ENCODE measurements around the gene B3GNT3. TPM values are rescaled to one million over a fixed set of nuclear protein-coding genes. Genes with fewer than 3 reads are reported as not detected.
"Not testable (repeated sequence)": the region's sequence is repeated elsewhere in the genome, so short reads cannot be mapped to it uniquely, and the experiment has no call there.

B3GNT3 gene
- total RNA-seq, 1 donor from 2014 or later: not detected

DNA sequence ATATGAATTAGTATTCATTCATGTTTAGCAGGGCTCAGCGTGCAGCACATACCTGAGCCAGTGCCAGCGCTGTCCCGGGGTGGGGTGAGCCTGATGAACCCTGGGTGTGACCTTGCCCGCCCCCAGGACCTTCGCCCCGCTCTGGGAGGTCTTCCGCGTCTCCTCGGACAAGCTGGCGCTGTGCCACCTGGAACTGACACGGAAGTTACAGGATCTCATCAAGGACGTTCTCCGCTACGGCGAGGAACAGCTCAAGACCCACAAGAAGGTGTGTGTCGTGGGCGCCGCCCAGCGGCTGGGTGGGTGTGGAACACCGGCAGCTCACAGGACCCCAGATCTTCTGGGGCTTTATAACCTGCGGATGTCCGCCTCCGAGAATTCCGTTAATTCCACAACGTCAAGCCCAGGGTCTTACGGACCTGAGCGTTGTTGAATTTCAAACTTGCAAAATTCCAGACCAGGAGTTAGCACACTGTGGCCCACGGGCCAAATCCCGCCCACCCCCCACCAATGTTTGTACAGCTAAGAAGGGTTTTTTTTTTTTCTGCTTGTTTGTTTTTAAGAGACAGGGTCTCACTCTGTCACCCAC, 28.3 kb upstream of the B3GNT3 start:
- DNase-seq (ENCODE audit: low read depth, low spot score): peak; percentile 50

DNA sequence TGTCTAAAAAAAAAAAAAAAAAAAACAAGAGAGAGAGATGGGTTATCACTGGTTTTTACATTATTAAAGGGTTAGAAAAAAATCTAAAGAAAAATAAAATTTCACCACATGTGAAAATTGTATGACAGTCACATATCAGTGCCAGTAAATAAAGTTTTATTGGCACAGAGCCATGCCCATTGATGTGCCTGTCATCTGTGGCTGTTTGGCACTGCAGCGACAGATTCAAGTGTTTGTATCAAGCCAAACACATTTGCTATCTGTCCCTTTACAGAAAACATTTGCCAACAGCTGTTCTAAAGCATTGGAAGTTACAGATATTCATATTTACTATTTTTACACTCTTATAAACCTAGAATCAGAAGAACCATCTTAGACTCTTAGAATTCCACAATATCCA, 27.4 kb upstream of the B3GNT3 start:
- DNase-seq (ENCODE audit: low read depth, low spot score): no peak

DNA sequence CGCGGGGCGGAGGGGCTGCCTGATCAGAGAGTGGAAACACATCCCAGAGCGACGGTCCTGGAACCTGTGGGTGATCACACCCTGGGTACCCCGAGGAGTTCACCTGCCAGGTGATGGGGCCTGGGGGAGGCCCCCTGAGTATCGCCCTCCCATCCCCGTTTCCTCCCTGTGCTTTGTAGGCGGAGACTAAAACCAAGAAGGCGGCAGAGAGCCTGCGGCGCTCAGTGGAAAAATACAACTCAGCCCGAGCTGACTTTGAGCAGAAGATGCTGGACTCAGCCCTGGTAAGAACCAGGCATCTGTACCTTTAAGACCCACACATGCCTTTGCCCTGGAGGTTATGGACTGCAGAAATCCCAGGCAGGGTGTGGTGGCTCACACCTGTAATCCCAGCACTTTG, 24.3 kb upstream of the B3GNT3 start:
- no peak for DNase-seq (ENCODE audit: low read depth, low spot score)

DNA sequence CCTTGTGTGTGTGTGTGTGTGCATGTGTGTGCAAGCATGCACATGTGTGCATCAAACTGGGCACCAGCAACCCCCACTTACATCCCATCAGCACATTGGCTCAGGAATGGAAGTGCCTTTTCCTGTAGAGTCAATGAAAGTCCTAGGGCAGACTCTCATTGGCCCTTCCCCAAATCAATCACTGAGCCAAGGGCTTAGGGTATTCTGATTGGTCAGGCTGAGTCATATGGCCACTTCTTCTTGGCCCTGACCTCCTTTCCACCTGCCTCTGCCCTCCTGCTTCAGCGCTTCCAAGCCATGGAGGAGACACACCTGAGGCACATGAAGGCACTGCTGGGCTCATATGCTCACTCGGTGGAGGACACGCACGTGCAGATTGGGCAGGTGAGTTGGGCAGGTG, 22.8 kb upstream of the B3GNT3 start:
- no peak for DNase-seq (ENCODE audit: low read depth, low spot score)

DNA sequence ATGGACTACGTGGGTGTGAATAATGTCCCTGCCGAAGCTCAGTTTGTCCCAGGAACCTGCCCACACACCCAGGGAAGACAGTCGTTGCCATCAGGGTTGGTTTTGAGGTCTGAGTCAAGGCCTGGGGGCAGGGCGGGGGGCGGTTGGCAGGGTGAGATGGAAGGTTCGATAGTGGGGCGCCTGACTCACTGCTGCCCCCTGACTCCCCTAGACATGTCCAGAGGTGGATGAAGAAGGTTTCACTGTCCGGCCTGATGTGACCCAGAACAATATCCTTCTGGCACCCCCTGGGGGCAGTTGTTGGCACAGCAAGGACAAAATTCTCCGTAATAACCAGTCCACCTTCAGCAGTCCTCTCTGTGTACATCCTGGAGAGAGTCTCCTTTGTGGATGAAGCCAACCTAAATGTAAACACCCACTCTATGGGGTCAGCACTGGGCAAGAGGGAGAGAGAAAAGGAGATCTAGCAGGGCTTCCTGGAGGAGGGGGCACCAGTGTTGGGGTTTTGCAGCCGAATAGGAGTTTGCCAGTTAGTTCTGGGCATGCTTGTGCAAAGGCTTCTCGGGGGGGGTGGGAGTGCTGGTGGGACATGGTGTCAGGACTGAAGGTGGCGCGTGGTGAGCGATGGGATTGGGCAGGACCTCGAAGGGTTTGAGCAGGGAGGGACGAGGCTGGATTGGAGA, 19.6 kb upstream of the B3GNT3 start:
- no peak for DNase-seq (ENCODE audit: low read depth, low spot score)

DNA sequence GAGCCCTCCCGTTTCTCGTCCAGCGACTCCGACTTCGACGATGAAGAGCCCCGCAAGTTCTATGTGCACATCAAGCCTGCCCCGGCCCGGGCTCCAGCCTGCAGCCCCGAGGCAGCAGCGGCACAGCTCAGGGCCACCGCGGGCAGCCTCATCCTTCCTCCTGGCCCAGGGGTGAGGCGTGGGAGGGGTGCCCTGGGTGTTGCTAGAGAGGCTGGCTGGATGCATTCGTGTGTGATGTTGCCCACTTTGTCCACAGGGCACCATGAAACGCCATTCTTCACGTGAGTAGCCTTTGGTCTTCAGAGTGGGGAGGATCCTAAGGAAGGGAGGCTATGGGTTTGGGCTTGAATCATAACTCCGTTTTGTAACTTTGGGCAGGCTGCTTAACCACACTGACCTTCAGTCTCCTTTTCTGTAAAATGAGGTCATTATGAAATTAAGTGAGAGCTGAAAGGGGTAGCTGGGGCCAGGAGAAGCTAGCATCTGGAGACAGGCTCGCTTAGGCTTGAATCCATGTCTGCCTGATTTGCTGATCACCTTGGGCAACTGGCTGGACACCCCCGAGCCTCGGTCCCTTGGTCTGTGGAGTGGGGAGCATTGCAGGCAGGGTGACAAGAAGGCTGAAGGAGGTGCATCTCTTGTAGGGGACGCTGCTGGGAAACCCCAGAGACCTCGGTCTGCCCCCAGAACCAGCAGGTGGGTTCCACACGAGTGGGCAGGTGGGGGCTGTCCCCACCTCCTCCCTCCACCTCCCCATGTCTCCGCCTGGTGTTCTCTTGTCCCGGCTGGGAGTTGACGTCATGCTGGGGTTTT, 18.7 kb upstream of the B3GNT3 start:
- DNase-seq (ENCODE audit: low read depth, low spot score): no peak

DNA sequence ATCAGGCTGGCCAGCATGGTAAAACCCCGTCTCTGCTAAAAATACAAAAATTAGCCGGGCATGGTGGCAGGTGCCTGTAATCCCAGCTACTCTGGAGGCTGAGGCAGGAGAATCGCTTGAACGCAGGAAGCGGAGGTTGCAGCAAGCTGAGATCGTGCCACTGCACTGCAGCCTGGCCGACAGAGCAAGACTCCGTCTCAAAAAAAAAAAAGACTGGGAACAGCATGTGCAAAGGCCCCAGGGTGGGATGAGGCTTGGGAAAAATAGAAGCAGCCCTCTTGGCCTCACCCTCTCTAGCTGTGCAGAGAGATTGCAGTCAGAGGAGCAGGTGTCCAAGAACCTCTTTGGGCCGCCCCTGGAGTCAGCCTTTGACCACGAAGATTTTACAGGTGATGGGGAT, 17.1 kb upstream of the B3GNT3 start:
- DNase-seq (ENCODE audit: low read depth, low spot score): not testable (repeated sequence)

DNA sequence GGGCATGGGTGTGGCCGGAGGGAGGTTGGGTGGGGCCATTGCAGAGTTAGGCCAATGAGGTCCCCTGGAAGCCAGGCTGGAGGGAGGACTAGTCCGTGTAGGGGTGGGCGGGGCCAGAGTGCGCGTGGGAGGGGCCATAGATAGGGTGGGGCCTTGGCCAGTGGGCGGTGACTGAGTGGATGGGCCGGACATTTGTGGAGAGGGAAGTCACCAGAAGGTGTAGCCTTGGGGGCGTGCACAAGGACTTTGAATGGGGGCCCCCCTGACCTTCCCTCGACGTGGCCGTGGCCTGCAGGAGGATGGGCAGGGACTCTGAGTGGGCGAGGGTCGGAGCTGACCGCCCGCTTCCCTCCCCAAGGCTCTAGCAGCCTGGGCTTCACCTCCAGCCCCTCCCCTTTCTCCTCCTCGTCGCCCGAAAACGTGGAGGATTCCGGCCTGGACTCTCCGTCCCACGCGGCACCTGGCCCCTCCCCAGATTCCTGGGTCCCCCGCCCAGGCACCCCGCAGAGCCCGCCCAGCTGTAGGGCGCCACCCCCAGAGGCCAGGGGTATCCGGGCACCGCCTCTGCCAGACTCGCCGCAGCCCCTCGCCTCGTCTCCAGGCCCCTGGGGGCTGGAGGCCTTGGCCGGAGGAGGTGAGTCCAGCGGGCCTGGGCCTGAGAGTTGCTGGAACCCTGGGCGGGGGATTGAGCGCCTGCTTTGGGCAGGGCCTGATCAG, 16.5 kb upstream of the B3GNT3 start:
- no peak for DNase-seq (ENCODE audit: low read depth, low spot score)

DNA sequence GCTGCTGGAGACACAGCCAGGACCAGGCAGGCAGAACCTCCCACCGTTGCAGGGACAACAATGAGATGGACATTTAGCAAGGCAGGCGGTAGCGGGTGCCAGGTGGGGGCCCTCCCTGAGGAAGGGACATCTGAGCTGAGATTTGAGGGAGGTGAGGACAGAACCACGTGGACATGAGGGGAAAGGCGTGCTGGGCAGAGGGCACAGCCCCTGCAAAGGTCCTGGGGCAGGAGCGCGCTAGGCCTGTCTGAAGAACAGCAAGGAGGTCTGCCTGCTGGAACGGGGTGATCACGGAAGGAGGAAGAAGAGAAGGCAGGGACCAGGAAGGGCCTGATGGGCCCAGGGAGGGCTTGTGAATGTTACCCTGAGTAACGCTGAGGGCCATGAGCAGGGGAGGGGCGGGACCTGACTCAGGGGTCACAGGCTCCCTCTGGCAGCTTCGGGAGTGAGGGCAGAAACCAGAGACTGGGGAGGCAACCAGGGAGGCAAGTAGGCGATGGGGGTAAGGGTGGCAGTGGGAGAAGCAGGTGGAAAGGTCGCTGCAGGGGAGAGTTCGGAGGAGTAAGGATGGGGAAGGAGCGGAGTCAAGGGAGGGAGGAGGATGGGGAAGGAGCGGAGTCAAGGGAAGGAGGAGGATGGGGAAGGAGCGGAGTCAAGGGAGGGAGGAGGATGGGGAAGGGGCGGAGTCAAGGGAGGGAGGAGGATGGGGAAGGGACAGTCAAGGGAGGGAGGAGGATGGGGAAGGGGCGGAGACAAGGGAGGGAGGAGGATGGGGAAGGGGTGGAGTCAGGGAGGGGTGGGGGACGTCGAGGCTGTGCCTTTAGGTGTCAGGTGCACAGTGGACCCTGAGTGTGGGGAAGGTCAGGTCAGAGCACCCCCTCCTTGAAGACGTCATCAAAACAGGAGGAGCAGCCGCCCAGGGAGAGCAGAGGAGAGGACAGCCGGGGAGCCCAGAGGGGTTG, 15.7 kb upstream of the B3GNT3 start:
- no peak for DNase-seq (ENCODE audit: low read depth, low spot score)

DNA sequence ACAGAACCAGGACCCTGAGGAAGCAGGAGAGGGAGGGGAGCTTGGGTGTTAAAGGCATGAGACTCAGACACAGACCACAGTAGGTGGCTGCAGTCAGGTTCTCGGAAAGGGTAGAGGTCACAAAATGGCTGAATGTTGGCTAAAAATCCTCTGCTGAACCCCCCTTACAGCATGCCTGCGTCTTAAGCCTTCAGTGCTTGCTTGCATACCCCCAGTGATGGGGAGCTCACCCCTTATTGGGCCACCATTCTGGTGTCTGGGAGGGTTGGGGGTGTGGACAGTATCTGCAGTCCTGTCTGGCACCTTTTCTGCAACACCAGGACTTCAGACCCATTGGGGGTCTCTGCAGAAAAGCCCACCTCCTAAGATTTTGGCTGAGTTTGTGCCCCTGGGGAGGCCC, 14.2 kb upstream of the B3GNT3 start:
- no peak for DNase-seq (ENCODE audit: low read depth, low spot score)

DNA sequence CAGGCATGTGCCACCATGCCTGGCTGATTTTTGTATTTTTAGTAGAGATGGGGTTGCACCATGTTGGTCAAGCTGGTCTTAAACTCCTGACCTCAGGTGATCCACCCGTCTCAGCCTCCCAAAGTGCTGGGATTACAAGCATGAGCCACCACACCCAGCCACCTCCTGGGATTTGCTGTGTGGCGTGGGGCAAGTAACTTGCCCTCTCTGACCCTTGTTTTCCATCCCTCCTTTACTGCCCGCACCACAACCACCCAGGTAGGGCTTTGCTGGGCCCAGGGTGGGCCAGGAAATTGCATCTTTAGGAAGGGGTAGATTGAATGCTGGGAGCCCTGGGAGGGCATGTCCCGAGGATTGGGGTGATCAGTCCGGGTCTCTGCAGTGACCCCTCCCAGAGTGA, 11.2 kb upstream of the B3GNT3 start:
- DNase-seq (ENCODE audit: low read depth, low spot score): not testable (repeated sequence)

DNA sequence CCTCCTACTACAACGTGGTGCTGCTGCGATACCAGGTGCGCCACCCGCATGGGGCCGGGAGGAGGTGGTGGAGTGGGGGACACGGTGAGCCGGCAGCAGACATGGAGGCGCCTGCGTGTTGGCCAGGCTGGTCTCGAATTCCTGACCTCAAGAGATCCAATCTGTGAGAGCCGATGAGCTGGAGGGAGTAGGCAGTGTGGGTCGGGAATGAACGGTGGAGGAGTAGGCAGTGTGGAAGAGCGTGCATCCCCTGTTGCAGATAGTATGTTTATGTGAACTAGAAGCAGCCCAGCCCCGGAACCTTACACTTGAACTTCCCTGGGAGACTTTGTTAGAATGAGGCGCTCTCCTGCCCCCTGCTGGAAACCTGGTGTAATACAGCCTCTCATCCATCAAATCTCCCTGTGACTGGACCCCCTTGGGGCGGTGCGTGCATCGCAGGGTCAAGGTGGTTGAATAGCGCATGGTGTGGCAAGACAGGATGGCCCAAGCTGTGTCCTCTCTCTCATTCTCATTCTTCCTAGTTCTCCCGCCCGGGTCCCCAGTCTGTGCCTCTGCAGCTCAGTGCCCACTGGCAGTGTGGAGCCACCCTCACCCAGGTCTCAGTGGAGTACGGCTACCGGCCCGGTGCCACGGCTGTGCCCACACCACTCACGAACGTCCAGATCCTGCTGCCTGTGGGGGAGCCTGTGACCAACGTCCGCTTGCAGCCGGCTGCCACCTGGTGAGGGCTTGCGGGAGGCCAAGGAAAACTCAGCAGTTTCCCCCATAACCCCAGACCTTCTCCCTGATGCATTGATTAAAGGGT, 10.5 kb upstream of the B3GNT3 start:
- no peak for DNase-seq (ENCODE audit: low read depth, low spot score)

DNA sequence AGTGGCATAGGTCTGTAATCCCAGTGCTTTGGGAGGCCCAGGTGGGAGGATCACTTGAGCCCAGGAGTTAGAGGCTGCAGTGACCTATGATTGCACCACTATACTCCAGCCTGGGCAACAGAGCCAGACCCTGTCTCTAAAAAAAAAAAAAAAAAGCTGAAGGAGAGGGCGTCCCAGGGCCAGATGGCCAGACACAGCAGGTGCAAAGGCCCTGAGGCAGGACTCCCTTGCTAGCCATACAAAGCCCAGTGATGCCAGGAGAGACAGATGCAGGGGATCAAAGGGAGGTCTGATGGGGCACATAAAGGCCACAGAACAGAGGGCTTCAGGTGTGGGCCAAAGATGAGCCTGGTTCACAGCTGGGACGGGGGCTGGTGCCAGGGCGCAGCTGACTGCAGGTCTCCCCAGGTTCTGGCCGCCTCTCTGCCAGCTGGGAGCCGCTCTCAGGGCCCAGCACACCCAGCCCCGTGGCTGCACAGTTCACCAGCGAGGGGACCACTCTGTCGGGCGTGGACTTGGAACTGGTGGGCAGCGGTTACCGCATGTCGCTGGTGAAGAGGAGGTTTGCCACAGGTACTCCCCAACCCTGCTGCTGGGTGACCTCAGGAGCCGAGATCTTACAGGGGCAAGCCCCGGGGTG, 7.5 kb upstream of the B3GNT3 start:
- no peak for DNase-seq (ENCODE audit: low read depth, low spot score)

DNA sequence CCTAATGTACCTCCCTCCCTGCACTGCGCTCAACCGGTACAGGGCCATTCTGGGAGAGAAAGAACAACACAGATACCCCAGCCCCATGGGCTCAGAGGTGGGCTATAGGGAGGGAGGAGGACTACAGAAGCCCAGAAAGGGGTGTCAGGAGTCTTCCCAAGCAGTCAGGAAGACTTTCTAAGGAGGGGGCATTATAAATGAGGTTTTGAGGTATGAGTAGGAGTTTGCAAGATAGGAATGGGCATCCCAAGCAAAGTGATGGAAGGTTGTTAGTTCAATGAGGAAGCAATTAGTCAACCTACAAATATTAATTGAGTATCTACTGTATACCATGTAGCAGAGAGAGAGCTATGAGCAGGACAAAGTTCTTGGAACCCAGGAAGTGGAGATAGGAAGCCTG, 6.3 kb upstream of the B3GNT3 start:
- no peak for DNase-seq (ENCODE audit: low read depth, low spot score)

DNA sequence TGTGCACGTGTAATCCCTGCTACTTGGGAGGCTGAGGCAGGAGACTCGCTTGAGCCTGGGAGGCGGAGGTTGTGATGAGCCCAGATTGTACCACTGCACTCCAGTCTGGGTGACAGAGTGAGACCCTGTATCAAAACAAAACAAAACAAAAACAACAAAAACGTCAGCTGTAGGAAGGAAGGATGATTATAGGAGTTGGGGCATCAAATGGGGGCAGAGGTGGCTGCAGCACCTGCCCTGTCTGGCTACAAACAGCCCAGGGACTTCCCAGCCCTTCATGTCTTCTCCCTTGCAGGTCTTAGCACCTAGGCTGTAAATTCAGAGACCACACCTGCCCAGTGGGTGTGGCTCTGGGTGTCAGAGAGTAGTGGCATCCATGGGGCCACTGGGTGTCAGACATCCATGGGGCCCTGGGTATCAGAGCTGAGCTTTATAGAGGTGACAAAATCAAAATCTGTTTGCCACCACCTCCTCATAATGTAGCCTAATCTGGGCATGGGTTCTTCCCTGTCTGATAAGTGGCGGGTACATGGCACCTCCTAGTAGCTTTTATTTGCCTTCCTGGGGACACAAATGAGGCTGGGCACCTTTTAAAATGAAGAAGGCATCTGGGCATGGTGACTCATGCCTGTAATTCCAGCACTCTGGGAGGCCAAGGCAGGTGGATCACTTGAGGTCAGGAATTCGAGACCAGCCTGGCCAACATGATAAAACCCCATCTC, 4.7 kb upstream of the B3GNT3 start:
- no peak for DNase-seq (ENCODE audit: low read depth, low spot score)

DNA sequence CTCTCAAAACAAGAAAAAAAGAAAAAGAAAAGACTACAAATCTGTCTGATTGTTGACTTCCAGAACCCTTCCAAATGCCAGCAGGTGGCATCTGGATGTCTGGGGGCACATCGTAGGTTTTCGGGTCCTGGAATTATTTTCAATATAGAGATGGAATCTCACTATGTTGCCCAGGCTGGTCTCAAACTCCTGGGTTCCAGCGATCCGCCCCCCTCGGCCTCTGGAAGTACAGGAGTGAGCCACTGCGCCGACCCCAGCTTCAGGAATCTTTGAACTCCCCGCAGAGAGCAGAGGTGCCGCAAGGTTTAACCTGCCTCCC, 567 bp upstream of the B3GNT3 start:
- DNase-seq (ENCODE audit: low read depth, low spot score): no peak

DNA sequence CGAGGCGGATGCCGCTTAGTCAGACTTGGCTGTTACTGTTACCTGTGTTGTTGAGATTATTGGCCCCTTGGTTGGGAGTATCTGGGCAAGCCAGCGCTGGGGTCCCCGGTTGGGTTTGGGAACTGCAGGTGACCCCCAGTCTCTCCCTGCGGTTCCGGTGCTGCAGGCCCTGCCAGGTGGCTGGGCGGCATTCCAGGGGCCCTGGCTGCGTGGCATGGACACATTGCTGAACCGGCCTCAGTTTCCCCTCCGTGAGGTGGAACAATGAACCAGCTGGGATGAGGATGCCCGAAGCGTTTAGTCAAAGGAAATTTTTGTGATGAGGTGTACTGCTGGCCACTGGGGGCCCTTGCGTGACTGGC, 538 bp downstream of the B3GNT3 start:
- DNase-seq (ENCODE audit: low read depth, low spot score): no peak

DNA sequence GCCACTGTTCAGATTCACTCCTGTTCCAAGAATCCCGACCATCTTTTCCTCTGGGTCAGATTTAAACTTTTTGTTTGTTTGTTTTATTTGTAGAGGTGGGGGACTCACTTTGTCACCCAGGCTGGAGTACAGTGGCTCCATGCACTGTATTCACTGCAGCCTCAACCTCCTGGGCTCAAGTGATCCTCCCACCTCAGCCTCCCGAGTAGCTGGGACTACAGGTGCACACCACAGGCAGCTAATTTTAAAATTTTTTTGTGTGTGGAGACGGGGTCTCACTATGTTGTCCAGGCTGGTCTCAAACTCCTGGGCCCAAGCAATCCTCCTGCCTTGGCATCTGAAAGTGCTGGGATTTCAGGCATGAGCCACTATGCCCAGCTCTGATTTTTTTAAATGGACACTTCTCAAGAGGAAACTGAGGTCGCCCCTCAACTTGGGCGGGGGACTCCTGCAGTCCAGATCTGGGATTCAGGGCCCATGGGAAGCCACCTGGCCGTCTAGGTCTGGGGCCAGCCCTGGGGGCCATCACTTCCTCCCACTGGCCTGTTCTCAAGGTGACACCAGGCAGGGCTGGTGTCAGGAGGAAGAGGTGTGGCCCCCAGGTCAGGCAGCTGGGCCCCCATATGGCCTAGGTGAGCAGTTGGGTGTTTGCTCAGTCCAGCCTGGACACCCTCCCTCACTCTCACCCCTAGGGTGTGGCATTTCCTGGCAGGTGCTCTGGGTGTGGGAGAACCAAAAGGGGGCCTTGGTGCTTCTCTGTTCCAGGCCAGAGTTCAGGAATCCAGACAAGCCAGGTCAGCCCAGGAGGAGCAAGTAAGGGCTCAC, 1.3 kb downstream of the B3GNT3 start:
- no peak for DNase-seq (ENCODE audit: low read depth, low spot score)
